Activated gamma-delta T cell treated with Interleukin-2 at 50 U/mL for 16 hours (primary cell): Measurements from ENCODE around the gene DPP4.

ENCODE experiments used
- DNase-seq: peaks from one replicate; pipeline ENCODE4 v3.0.0-alpha.2; 2020

The DPP4 gene

DNA sequence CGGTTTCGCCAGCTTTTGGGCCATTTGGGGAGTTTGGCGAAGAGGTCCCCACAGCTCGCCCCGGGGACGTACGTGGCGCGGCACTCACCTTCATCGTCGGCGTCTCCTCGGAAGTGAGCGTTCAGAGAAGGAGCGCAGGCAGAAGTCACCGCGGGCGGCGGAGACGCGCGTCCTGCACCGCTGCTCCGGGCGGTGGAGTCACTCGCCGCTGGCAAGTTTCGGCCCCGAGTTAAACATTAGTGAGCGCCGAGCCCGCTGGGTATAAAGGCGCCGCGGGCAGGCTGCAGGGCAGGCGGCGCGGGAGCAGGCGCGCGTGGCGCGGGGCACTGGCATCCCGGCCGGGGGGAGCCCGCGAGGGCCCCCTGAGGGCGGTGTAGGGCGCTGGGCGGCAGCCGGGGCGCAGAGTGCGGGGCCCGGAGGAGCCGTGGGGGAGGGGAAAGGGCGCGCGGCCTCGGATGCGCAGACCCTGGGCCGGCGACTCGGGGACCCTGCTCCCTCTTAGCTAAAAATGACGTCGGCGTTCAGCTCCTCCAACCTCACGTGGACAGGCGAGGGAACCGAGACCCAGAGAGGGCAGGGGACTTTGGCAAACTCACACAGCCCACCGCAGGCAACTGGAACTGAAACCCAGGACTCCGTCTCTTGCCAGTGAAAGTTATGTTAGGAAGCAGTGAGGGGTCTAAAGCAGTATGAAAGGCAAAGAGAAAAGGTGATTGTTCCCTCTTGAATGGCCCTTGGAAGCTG lies at the start of gene DPP4:
TSS of gene DPP4 (minus strand) at position 328 of the 744 bp plus-strand sequence. CDS start at position 94, 234 bp downstream.
- peak; percentile 40 for DNase-seq

DNA sequence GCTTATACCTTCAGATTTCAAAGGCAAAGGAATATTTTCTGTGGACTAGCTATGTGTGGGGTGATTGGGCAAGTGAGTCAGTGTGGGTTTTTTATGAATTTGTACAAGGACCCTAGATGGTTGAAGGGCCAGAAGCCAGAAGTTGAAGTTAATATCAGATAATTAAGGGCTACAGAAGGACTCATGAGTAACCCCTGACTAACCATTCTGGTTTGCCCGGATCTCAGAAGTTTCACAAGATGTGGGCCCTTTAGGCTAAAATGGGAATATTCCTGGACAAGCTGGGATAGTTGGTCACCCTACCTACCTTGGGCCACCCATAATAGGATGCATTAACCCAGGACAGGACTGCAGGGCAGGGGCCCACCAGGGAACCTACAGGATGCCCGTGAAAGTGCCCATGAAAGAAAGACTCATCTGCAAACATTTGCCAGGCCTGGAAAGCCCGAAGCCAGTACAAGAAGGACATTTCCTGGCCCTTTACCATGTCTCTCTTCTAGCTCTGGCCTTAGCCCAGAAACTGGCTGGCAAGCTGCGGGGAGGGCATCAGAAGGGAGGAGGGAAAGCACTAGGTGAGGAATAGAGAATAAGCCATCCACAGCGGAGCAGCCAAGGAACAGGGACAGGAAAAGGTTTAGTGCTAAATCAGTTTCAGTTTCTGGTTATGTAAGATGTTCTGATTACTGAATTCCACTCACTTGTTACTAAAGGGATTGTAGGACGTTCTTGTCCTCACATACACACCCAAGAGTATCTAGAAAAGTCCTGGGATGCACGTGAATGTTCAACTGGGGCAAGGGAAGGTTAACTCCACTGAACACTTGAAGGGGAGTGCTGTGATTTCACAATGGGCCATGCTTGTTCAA lies 44.4 kb upstream of the DPP4 start:
- DNase-seq: no peak

DNA sequence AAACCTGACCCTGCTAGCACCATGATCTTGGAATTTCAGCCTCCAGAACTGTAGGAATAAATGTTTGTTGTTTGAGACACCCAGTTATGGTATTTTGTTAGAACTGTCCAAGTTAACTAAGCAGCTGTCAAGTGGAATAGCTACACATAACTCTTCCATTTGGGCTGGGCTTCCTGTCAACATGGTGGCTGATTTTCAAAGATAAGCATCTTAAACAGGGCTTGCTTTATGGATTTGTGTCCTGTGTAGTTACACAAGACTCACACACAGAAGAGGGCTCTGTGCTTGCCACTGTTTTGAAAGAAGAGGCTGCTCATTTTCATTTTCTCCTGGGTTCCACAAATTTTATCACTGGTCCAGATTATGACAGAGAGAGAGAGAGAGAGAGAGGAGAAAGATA lies 42.3 kb upstream of the DPP4 start:
- DNase-seq: no peak

DNA sequence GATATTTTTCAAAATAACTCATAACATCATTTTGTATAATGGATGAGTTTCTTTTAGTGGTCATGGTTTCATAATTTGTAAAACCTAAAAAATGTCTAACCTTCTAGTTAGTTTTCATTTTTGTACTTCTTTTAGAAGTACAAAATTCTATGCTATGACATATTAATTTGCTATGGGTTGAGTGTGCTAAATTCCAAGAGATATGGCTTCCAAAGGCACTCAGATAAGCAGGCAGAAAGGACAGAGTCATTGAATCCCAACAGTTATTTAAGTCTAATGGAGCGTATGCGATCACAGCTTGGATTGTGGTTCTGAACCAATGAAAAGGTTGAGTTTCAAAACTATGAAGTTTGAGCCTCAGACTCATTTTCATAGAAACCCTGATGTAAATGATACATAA lies 41.1 kb upstream of the DPP4 start:
- DNase-seq: no peak

DNA sequence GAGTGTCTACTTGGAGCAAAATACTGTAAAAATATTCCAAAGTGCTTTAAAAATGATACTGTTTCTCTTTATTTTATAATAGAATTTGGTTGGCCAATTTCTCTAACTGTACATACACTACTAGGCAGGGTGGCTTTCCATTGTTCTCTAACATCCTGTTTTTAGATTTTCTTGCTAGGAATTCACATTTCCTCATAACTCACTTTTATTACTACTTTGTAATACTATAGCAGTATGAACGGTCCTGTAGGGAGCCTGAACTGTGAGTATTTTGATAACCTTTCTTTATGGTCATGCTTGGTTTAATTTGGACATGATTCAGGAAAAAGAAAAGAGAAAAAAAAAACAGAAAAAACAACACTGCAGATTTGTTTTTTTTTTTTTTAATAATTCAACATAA lies 40.3 kb upstream of the DPP4 start:
- DNase-seq: no peak

DNA sequence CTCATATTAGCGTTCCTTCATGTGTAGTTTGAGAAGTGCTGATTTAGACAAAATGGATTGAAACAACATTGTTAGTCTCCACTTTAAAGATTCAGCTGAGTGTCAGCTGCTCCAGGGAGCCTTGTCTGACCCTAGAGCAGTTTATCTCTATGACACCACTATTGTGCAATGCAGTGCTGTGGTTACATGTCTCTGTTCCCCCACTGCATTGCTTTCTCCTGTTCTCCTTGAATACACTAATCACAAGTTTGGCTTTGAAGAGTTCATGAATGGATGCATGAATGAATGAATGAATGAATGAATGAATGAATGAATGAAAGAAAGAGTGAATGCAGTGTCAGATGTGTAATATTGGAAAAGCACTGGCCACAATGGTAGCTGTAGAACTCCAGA lies 39.8 kb upstream of the DPP4 start:
- no peak for DNase-seq

DNA sequence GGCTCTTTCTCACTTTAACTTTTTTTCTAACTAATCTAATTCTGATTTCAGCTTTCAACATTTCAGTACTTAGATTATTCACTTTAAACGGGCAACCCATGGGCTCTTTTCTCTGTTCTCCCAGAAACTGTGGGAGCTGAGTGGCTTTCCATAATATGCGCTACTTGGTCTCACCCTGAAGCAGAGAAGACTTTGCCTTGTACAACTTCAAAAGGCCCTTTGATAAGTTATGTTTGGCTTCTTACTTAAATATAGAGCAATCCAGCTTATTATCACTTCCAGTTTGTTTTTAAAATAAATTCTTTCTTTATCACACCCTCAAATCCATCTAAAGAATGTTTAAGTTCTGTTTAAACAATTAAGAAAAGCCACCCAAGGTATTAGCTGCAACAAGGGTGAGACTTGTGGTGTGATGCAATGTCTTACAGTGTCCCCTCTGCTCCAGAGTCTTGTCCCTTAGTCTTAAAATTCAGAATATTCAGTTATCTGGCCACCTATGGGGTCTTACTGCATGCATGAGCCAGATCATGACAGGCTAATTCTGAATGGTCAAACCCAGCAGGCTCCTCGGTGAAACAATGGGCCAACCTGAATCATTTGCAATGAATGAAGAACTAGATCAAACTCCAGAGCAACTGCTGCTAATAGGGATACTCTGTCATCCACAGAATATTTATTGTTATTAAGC lies 39.2 kb upstream of the DPP4 start:
- DNase-seq: no peak

DNA sequence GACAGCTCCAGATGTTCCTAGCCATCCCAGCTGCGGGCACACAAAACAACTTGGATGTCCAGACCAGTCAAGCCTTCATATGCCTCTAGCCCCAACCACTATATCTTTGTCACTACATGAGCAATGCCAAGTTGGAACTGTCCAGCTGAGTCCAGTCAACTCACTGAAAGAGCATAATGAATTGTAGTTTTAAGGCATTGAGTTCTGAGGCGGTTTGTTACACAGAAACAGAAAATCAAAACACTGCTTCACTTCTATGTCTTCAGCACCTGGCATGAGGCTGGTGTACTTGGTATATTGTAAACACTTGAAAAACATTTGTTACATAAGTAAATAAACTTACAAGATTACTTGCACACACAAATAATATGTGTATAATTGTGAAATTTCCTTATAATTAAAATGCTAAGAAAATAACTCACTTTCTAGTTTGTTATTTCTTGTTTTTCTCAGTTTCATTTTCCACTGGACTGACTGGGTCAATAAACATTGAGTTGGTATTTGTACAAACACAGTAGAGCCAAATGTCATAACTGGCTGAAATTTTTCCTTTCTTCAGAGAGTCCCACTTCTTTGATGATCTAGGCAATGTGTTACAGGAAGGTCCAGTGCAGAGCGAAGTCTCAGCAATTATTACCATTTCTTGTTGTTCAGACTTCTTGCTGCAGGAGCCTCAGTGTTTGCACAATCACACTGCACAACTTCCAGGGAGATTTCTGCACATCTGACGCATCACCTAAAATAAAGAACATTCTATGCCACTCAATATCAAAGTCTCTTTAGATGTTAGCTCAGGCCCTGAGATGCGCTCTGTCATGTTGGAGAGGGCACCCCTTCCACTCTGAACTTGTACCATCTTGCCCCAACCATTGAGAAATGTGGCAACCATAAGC lies 38.2 kb upstream of the DPP4 start:
- no peak for DNase-seq

DNA sequence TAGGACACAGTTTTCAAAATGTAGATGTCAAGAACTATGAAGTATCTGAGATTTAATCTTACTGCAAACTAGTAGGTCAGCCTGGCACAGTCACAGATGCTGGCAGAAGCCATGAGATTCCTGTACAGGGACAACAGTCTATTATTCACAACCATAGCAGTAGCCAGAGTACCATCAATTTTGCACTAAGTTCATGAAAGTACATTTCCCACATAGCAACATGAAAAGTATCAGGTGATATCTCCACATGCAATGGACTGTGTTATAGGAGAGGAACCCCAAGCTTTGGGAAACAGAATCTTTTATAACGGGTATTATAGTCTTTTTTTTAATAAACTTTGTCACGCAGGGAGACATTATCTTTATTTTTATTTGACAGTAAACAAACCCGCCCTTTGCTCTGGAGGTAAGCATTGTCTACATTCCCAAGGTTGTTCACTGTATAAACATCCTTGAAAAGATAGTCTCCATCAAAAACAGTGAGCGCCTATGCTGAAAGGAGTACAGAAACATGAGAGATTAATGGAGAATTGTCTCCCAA lies 33.4 kb upstream of the DPP4 start:
- DNase-seq: no peak

DNA sequence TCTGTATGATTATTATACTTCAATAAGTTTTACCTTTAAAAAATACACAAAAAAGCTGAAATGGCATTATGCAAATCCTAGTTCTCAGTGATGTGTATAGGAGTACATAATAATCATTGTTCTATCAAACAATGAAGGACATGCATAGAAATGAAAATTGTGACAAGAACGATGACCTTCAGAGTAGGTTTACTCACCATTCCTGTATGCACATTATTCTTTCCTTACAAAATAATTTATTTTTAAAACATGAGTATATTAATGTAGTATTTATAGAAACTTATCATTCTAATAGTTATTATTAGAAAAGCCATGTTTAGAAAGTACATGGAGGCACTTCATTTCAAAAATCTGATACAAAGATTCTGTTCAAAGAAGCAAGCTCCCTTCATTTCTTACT lies 32.7 kb upstream of the DPP4 start:
- no peak for DNase-seq

DNA sequence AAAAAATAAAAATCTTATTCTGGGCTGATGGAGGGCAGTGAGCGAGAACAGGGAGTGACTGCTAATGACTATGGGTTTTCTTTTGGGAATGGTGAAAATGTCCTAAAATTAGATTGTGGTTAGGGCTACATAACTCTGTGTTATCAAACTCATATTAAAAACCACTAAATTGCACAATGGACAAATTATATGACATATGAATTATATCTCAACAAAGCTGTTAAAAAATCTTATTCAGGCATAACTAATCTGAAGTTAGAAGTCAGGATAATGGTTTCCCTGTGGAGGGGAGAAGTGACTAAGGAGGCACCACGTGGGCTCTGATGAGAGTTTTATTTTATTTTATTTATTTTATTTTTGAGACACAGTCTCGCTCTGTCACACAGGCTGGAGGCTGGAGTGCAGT lies 32.1 kb upstream of the DPP4 start:
- DNase-seq: no peak

DNA sequence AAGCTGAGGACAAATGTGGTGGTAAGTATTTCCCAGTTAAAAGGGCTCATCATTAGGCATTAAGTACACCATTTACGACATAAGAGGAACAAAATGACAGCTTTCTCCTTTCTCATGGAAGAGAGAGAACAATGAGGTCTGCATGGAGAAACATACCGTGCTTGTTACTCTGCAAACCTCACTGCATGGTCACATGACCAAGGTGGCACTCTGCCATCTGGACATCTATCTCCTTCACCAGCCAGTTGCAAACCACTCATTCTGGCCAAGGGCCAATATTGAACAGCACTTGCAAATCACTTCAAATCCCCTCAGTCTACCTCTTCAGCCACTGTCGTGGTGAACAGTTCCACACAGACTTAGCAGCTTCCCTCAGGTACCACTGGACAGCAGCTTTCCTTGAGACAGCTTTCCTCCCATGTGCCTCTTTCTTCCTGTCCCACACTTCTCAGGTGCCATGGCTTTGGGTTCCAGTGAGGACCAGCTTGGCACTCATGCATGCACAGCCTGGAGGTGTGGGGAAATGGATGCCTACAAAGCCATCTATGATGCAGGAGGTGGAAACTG lies 29.5 kb upstream of the DPP4 start:
- no peak for DNase-seq

DNA sequence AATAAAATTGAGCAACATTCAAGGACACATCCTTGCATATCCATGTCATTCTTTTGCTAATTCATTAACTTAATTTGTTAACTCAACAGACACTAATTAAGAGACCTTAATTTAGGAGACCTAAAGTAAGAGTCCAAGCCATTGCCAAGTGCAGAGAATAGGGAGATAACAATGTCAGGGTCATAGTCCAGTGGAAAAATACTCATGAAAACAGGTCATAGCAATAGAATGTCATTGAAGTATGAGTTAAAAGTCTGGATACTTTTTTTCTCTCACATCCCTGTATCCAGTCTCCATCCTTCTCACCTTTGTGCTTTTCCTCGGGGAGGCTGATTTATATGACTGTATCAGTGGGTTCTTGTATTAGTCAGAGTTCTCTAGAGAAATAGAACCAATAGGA lies 26.6 kb upstream of the DPP4 start:
- DNase-seq: no peak

DNA sequence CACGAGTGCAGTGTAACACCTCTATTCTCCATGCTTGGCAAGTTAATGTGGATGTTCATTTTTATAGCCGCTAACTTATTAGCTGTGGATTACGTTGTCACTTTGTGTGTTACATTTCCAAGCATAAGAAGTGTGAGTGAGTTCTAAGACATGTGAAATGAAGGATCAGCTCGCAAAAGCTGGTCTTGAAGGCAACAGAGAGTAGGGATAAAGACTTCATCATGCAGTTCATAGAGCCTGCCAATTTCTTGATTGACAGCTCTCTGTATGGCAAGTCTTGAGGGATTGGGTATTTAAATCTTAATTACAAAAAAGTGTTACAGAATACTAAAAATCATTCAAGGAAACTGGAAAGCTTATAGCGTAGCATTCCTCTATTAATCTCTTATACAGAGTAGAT lies 25.8 kb upstream of the DPP4 start:
- DNase-seq: no peak

DNA sequence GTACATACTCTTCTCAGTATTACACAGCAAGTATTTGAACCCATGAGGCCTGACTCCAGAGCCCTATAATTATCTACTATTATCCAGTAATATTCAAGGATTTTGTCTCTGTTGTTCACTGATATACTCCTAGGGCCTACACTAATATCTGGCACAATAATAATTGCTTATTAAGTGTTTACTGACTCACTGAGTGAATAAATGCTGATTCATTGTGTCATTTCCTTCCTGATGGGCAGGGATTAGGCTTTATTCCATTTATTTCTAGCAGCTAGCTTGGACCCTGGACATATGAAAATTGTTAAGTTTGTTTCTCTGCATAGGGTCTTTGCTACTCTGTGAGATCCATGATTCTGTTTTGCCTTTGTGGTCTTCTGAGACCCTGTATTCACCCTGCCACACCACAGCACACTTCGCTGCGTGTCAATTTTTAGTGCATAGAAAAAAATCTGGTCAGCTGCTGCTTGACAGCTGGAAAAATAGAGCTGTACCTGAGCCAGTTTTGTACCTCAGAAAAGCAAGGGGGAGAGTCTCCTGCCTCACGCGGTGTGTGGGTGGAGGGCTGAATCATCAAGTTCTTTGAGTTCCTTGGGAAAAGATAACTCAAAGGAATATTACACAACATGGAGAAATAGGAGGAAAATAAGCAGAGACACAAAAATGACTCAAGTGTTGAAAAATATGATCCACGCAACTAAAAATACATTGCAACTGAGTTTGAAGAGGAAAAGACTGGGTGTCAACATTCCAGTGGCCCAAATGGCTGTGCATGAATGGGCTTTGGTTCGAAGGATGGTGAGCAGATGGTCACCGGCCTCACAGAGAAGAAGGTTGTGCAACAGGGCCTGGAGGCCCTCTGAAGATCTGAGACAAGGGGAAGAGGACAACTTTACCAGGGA lies 18.9 kb upstream of the DPP4 start:
- no peak for DNase-seq

DNA sequence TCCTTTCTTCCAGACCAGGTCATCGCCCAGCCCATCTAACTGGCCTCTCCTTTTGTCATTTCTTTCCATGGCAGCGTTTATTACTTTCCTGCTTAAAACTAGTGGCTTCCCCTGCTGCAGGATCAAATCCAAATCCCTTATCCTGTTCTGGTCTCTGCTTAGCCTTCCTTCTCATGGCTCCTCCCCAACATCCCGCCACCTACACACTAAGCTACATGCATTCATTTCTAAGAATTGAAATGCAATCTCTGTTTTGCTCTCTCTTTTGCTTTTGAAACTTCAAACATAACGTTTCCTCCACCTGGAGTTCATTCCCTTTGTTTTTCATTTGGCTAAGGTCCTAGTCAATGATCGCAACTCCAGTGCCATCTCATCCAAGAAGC lies 18.0 kb upstream of the DPP4 start:
- DNase-seq: no peak

DNA sequence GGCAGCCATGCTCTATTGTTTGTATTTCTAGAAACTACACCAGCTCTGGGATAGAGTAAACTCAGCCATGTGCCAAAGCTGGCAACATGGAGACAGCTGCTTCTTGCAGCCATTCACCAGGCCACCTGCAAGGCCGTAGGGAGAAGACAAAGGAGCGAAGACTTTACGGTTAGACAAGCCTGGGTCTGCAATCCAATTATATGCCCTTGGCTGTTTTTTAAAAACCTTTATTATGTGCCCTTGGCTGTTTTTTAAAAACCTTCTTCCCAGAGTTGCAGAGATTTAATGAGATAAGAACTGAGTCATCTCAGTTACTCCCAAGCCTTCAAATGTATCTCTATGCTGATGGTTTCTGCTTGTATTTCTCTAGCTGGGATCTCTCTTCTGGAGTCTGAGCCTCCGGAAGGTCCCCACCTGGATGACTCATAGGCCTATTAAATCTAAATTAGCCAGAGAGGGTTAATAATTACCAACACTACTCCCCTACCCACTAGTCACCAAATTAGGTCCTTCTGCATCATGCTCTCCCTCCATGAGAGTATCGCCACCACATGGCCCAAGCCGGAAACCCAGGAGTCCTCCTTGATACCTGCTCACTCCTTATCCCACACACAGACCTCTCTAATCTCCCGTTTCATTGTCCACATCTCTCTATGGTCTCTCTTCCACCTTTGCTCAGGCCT lies 17.5 kb upstream of the DPP4 start:
- DNase-seq: no peak

DNA sequence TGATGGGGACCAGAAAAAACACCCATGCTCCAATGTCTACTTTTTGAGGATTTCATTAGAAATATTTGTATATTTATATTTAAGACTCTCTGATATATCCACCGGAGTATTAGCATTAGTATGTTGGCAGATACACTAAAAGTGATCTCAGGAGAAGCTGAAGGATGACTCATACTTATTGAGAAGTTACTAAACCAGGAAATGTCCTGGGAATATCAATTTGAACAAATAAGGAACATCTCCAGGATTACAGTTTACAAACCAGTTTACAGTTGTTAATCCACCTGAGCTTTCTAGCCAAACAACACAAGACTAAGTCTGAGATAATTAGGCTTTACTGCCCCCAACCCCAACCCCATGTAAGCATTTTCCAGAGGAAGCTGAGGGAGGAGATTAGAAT lies 16.1 kb upstream of the DPP4 start:
- no peak for DNase-seq

DNA sequence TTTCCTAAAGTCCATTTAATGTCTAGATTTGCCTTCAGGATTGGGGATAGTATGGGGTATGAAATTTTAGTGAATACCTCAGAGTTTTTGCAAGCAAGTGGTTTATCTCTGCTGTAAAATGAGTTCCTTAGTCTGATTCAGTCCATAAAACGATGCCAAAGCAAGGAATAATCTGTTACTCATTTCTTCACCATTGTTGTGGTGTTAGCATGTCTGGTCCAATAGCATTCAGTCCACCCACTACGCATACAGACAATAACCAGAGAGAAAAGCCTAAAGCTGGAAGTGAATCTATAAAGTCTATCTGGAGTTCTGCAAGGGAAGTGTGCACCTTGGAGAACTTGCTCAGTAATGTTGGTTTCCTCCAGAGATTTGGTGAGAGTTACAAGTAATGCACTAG lies 12.9 kb upstream of the DPP4 start:
- no peak for DNase-seq

DNA sequence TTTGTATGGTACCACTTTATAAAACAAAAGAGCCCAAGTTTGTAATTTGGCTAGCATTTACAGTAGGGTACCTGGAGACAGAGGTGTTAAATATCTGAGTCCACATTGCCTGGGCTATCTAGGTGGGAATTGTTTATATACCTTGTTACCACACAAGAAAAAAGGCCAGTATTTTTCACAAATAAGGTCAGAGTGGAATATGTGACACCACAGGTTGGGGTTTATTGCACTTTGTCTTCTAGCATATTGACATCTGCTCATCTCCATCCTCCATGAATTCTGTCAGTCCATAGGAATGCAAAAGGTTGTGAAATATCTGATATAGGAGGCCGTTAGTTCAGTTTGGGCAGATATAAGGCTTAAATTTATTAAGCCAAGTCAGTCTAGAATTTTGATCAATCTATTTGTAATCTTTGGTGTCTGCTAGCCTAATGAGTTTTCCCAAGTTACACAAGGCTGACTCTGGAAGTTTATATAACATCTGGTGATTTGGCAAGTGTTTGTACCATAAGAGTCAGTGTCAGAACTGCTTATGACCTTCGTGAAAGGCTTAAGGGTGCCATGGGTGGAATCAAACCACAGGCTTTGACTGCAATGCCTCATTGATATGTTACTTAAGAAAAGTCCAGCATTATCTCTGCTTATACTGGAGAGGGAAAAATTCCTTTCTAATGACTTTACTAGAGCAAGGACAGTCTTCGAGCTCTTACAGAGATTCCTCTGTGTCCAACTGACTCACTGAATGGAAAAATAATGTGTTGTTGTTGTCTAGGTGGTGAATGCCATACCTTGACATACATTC lies 11.3 kb upstream of the DPP4 start:
- no peak for DNase-seq
